Measurements from ENCODE around the gene TWF2.

TWF2 gene

GRCh38 chr3:52182196-52182595 lies 56.8 kb downstream of the TWF2 start:
- Mint-ChIP-seq H3K4me1 (peaks cover 10% of the 10 kb centered on the region), H3K36me3 (no peaks in the 10 kb centered on the region), H3K27me3 (no peaks in the 10 kb centered on the region), H3K27ac (no peak overlapping the region), H3K9me3 (no peaks in the 10 kb centered on the region), H3K4me3 (no peak overlapping the region)
- no peak for ATAC-seq

- peaks cover 10% of the 10 kb centered on the region for H3K4me1 Mint-ChIP-seq
- H3K36me3 Mint-ChIP-seq: no peaks in the 10 kb centered on the region
- H3K9me3 Mint-ChIP-seq: no peaks in the 10 kb centered on the region
- no peak for ATAC-seq
- H3K27me3 Mint-ChIP-seq: no peaks in the 10 kb centered on the region
- H3K27ac Mint-ChIP-seq: no peak overlapping the region
- no peak overlapping the region for H3K4me3 Mint-ChIP-seq
Observed at GRCh38 chr3:52181543-52181942, 57.4 kb downstream of the TWF2 start.

All from stimulated activated memory B cell treated with anti-CD40 and anti-IgM and Interleukin-4, amounts not matched to agents 10 μg/mL and 1 μg/mL and 100 μg/mL, for 72 hours (primary cell).